K562 (cell line): ENCODE data around the gene NEB. TPM values are rescaled to one million over a fixed set of nuclear protein-coding genes. Genes with fewer than 3 reads are reported as not detected.
A peak's percentile ranks its signal among the peaks of the same experiment; 100 is the strongest.

Experiments
- CBX1 ChIP-seq: sonication (generic); IDR thresholded peaks from 2 replicates; pipeline ENCODE4 v1.6.1; 2016; ENCODE audit warnings: antibody characterized with exemption, low read depth, mild to moderate bottlenecking
- CBX3 ChIP-seq, 2 experiments: IDR thresholded peaks; 1 replicate in 1 of 2; 2 replicates in 1 of 2; pipeline ENCODE4 v1.6.1; 2012; ENCODE audit warnings: inconsistent platforms in 2 of 2, low read length in 2 of 2, borderline replicate concordance in 1 of 2, control low read depth in 1 of 2
- DNMT1 ChIP-seq: fragments of 450-650 bp; IDR thresholded peaks from 2 replicates; pipeline ENCODE4 v1.6.1; 2016; ENCODE audit warnings: antibody characterized with exemption, mild to moderate bottlenecking
- ELF1 ChIP-seq: fragments of 200-800 bp; sonication (Bioruptor generic); IDR thresholded peaks from 2 replicates; pipeline ENCODE4 v1.6.1; 2016; ENCODE audit warnings: missing genetic modification characterization, missing compliant biosample characterization
- EP300 ChIP-seq: IDR thresholded peaks from 2 replicates; pipeline ENCODE4 v1.6.1; 2012; ENCODE audit warnings: low read length, improper control_type of control experiment
- FOSL1 ChIP-seq: fragments of 200-800 bp; sonication (Bioruptor generic); conservative IDR thresholded peaks from 2 replicates; pipeline ENCODE4 v1.6.1; 2016; ENCODE audit warnings: missing genetic modification characterization, missing compliant biosample characterization
- GATA2 ChIP-seq: sonication (generic); formaldehyde crosslinking; IDR thresholded peaks from 2 replicates; pipeline ENCODE4 v1.4.0; 2020; ENCODE audit warnings: mild to moderate bottlenecking, missing genetic modification reagents
- NONO ChIP-seq, 2 experiments: fragments of 200-400 bp in 1 of 2; fragments of 450-650 bp in 1 of 2; formaldehyde crosslinking in 1 of 2; IDR thresholded peaks; 2 replicates each; pipeline ENCODE4 v1.6.1; 2017; ENCODE audit warnings: low read depth in 2 of 2, mild to moderate bottlenecking in 2 of 2, moderate library complexity in 2 of 2, low read length in 1 of 2
- NR2C1 ChIP-seq, 2 experiments: fragments of 450-650 bp; IDR thresholded peaks; 2 replicates each; pipeline ENCODE4 v1.6.1; 2017; ENCODE audit warnings: mild to moderate bottlenecking in 2 of 2, antibody characterized with exemption in 1 of 2, inconsistent platforms in 1 of 2, missing compliant biosample characterization in 1 of 2, missing genetic modification characterization in 1 of 2
- PRPF4 ChIP-seq: fragments of 200-400 bp; formaldehyde crosslinking; IDR thresholded peaks from one replicate; pipeline ENCODE4 v1.6.1; 2017; ENCODE audit warnings: low read length, low read depth, mild to moderate bottlenecking; ENCODE audit not compliant: insufficient read depth, poor library complexity, severe bottlenecking
- RB1 ChIP-seq: fragments of 450-650 bp; IDR thresholded peaks from 2 replicates; pipeline ENCODE4 v1.6.1; 2017; ENCODE audit warnings: low read depth, mild to moderate bottlenecking
- RBM14 ChIP-seq: fragments of 200-400 bp; formaldehyde crosslinking; IDR thresholded peaks from 2 replicates; pipeline ENCODE4 v1.6.1; 2018; ENCODE audit warnings: low read depth, mild to moderate bottlenecking, low read length, moderate library complexity, borderline replicate concordance; ENCODE audit not compliant: insufficient read depth
- RBM34 ChIP-seq: fragments of 200-400 bp; formaldehyde crosslinking; IDR thresholded peaks from 2 replicates; pipeline ENCODE4 v1.6.1; 2018; ENCODE audit warnings: low read length, borderline replicate concordance; ENCODE audit not compliant: insufficient read depth
- RNF219 ChIP-seq: fragments of 250-450 bp; sonication (Bioruptor Pico); IDR thresholded peaks from 2 replicates; pipeline ENCODE4 v1.5.0; 2022; ENCODE audit warnings: mild to moderate bottlenecking
- SMARCC2 ChIP-seq: fragments of 450-650 bp; IDR thresholded peaks from 2 replicates; pipeline ENCODE4 v1.6.1; 2017; ENCODE audit warnings: antibody characterized with exemption, moderate library complexity, mild to moderate bottlenecking, low read depth
- SREBF2 ChIP-seq: sonication (generic); formaldehyde crosslinking; IDR thresholded peaks from 2 replicates; pipeline ENCODE4 v1.4.0; 2020; ENCODE audit warnings: mild to moderate bottlenecking, missing genetic modification reagents
- USF2 ChIP-seq: sonication (generic); formaldehyde crosslinking; IDR thresholded peaks from 2 replicates; pipeline ENCODE4 v1.5.0; 2020; ENCODE audit warnings: missing genetic modification reagents
- ZNF512 ChIP-seq: IDR thresholded peaks from 2 replicates; pipeline ENCODE4 v1.6.1; 2016; ENCODE audit warnings: missing genetic modification characterization, missing compliant biosample characterization
- polyA plus RNA-seq, 8 experiments: library from polyadenylated mRNA; depleted of rRNA in 4 of 8; stranded (reverse) in 5 of 8; unstranded in 3 of 8; fragments of >200 nt; fragmentation: Nextera tagmentation in 2 of 8; fragmentation: Illumina TruSeq in 1 of 8; extraction: Ambion mirVana in 2 of 8; extraction: Trizol in 1 of 8; gene quantifications; 2 replicates each; pipeline versions ENCODE4 v1.2.1 to v1.2.3, GENCODE V29; 2011 to 2014; ENCODE audit warnings: inconsistent platforms in 1 of 8, missing spikeins in 1 of 8
- total RNA-seq, 7 experiments: library from RNA; depleted of rRNA in 6 of 7; stranded (reverse); fragments of >200 nt in 6 of 7; fragmentation: Illumina TruSeq in 2 of 7; extraction: Trizol in 2 of 7; gene quantifications; 2 replicates each; pipeline versions ENCODE4 v1.2.1 to v1.2.3, GENCODE V29; 2011 to 2021; ENCODE audit warnings: low replicate concordance in 1 of 7
- TF ChIP-seq, protein P1 (sequence below): sonication (generic); formaldehyde crosslinking; IDR thresholded peaks from 2 replicates; pipeline ENCODE4 v1.8.0; 2022; ENCODE audit warnings: mild to moderate bottlenecking, missing genetic modification reagents, borderline replicate concordance
- TF ChIP-seq, protein P2 (sequence below): fragments of 450-650 bp; formaldehyde crosslinking; IDR thresholded peaks from 2 replicates; pipeline ENCODE4 v1.4.0; 2020; ENCODE audit warnings: mild to moderate bottlenecking, mixed read lengths

NEB gene
- total and polyA plus RNA-seq, 9 of the 15 experiments (the other 6 are each of a cell fraction or from before 2014, with no cell fraction given): 1.7 to 3.8 (median 2.9) TPM

- TF ChIP-seq RBM14: no peak
- TF ChIP-seq FOSL1 (tag): peak; percentile 70
- TF ChIP-seq SMARCC2: no peak
- TF ChIP-seq PRPF4: no peak
- TF ChIP-seq USF2 (CRISPR knock-in tag): no peak
- TF ChIP-seq EP300: peak; percentile 54; the same call in 1 of the 2 replicates
- TF ChIP-seq DNMT1: no peak
- no peak for TF ChIP-seq GATA2
- TF ChIP-seq RBM34: no peak
- TF ChIP-seq, protein P1, sequence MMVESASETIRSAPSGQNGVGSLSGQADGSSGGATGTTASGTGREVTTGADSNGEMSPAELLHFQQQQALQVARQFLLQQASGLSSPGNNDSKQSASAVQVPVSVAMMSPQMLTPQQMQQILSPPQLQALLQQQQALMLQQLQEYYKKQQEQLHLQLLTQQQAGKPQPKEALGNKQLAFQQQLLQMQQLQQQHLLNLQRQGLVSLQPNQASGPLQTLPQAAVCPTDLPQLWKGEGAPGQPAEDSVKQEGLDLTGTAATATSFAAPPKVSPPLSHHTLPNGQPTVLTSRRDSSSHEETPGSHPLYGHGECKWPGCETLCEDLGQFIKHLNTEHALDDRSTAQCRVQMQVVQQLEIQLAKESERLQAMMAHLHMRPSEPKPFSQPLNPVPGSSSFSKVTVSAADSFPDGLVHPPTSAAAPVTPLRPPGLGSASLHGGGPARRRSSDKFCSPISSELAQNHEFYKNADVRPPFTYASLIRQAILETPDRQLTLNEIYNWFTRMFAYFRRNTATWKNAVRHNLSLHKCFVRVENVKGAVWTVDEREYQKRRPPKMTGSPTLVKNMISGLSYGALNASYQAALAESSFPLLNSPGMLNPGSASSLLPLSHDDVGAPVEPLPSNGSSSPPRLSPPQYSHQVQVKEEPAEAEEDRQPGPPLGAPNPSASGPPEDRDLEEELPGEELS (CRISPR knock-in tag): no peak
- TF ChIP-seq ZNF512 (tag): no peak
- TF ChIP-seq ELF1 (tag): no peak
- peak in 1 of 2 experiments; percentile 75; a peak in 2 of 3 replicates for TF ChIP-seq CBX3 (IDR thresholded peaks at IDR 0.05; ENCODE audit: borderline replicate concordance in 1 of 2, low read length in 2 of 2)
- TF ChIP-seq RB1: no peak
- TF ChIP-seq, protein P2, sequence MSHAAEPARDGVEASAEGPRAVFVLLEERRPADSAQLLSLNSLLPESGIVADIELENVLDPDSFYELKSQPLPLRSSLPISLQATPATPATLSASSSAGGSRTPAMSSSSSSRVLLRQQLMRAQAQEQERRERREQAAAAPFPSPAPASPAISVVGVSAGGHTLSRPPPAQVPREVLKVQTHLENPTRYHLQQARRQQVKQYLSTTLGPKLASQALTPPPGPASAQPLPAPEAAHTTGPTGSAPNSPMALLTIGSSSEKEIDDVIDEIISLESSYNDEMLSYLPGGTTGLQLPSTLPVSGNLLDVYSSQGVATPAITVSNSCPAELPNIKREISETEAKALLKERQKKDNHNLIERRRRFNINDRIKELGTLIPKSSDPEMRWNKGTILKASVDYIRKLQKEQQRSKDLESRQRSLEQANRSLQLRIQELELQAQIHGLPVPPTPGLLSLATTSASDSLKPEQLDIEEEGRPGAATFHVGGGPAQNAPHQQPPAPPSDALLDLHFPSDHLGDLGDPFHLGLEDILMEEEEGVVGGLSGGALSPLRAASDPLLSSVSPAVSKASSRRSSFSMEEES: no peak
- TF ChIP-seq NONO (IDR thresholded peaks at IDR 0.05; ENCODE audit: low read depth in 2 of 2, low read length in 1 of 2): no peak
- no peak for TF ChIP-seq NR2C1 (IDR thresholded peaks at IDR 0.05)
- TF ChIP-seq NR2C1 (tag; IDR thresholded peaks at IDR 0.05): no peak
- no peak for TF ChIP-seq CBX1
- TF ChIP-seq RNF219 (CRISPR knock-in tag): no peak
- no peak for TF ChIP-seq SREBF2
Observed at GRCh38 chr2:151669585-151670081, 64.6 kb downstream of the NEB start (continued).
